Stromal cell of bone marrow (primary cell): ENCODE results near the gene NRIP3.
"Not testable (repeated sequence)": the region's sequence is repeated elsewhere in the genome, so short reads cannot be mapped to it uniquely, and the experiment has no call there.

Experiments
- DNase-seq: peaks from one replicate; pipeline ENCODE4 v3.0.0-alpha.2; 2012; ENCODE audit warnings: low read depth

NRIP3 gene

DNA sequence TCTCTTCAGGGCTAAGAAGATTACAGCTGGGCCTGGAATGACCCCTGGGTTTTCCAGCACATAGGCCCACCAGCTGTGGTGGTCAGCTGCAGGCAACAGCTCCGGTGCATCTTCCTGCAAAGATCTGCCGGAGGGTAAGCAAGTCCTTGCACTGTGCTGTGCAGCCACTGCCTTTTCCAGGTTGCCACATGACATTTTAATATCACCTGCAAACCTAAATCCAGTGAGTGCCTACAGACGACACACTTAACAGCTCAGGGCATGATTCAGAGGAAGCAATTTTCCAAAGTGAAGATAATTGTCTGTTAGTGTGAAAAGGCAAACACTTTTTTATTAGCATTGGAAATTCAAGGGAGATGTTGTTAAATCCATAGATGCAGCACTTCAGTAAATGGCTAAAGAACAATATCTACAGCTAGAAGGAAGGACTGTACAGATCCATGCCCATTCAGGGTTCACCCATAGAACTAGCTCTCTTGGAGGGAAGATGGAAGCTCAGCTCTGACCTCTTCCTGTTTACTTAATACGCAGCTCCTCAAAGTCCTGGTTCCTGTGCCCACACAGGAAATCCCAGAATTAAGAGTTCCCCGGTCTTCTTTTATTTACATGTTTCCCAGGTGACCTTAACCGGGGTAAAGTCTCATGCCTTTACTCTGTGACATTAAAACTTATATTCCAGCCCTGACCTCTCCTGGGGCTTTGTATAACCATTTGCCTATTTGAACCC lies 13.3 kb upstream of the NRIP3 start:
- DNase-seq, result no peak

GRCh38 chr11:9015677-9016076 lies 11.9 kb upstream of the NRIP3 start:
- DNase-seq, result peak; percentile 61

- no peak for DNase-seq
These were observed 11.0 kb upstream of the NRIP3 start for GRCh38 chr11:9014826-9015225.

GRCh38 chr11:9013373-9013772 lies 9.6 kb upstream of the NRIP3 start:
- DNase-seq, result no peak

- DNase-seq, result not testable (repeated sequence)
These were observed 5.7 kb upstream of the NRIP3 start for GRCh38 chr11:9009538-9009937.

- no peak for DNase-seq
These were observed 4.9 kb upstream of the NRIP3 start for GRCh38 chr11:9008661-9009060.

DNA sequence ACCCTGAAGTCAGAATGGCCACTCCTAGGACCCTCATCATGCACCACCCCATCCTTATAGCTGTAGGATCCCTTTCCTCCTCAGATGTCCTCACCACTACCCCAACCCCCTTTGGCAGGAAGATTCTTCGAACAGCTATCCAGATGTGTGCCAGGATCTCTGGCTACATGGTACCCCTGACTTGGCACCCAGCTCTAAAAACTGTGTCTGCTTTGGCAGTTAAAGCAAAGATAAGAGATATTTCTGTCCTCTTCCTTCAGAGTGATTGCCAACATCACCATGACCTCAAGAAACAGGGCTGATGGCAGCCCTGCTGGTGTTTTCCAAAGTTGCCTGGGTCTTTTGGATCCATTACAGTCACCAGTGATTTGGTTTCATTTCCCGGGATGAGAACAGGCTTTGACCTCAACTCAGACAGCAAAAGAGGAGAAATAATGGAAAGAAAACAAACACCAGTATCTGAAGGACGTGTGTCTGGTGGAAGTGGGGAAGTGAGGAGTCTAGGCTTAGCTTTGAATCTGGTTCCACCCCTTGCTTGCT lies 4.3 kb upstream of the NRIP3 start:
- no peak for DNase-seq

DNA sequence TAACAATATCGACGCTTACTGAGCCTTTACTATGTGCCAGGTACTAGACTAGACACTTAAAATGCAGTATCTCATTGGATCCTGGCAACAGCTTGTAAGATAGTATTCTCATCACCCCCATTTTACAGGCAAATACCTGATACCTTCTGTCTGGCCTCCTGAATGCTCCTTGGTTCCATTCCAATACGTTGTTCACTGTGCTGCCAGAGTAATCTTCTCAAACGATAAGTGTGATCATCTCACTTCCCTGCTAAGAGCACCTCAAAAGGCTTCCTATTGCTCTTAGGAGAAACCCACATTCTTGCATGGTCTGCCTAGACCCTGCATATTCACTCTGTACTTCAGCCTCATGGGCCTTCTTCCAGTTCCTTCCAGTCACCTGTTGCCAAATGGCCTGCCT lies 1.3 kb upstream of the NRIP3 start:
- no peak for DNase-seq

- no peak for DNase-seq
These were observed 554 bp upstream of the NRIP3 start for GRCh38 chr11:9004183-9004926.

DNA sequence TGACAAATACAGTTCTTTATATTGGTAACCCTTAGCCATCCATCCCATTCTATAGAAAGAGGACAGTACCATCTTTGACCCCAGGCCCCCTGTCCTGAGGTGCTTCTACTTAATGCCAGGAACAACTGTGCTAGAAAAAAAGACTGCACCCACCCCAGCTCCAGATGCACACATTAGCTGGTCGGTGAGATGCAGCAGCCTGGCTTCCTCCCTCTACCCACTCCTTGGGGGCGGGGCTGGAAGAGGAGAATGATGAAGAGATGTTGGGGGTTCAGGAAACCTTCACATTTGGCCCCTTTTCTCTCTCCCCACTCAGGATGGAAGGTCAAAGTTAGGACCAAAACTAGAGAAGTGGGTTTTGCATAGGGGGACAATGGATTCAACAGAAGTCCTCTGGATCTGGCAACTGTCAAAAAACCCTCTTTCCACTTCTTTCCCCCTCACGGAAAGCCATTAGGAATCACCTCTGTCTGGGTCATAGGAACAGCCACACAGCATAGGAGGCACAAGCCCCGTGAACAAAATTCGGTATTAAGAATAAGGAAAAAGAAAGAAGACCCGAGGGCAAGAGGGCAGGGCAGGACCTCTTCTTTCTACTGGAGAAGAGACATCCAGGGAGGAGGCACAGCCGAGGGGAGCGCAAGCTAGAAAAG lies 755 bp downstream of the NRIP3 start:
- DNase-seq, result no peak

- peak; percentile 68 for DNase-seq
These were observed 2.1 kb downstream of the NRIP3 start for GRCh38 chr11:9001736-9002135.

DNA sequence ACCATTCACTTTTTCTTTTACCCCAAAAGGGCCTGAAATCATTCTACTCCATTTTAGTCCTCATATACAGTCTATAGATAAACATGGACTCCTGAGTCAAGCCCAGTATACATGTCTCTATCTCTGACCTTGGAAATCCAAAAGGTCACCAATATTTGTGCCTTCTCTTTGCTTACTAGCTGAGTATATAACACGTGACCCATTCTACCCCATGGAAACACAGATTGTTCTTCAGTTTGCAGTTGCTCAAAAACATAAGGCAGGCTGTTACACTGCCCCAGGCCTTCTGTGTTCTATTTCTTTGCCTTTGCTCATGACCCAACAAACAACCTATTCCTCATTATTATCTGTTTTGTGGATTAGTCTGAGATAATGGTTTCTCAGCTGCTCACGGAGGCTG lies 5.8 kb downstream of the NRIP3 start:
- no peak for DNase-seq

- no peak for DNase-seq
These were observed 6.3 kb downstream of the NRIP3 start for GRCh38 chr11:8997451-8997850.

- peak; percentile 57 for DNase-seq
These were observed 14.3 kb downstream of the NRIP3 start for GRCh38 chr11:8989453-8989852.

DNA sequence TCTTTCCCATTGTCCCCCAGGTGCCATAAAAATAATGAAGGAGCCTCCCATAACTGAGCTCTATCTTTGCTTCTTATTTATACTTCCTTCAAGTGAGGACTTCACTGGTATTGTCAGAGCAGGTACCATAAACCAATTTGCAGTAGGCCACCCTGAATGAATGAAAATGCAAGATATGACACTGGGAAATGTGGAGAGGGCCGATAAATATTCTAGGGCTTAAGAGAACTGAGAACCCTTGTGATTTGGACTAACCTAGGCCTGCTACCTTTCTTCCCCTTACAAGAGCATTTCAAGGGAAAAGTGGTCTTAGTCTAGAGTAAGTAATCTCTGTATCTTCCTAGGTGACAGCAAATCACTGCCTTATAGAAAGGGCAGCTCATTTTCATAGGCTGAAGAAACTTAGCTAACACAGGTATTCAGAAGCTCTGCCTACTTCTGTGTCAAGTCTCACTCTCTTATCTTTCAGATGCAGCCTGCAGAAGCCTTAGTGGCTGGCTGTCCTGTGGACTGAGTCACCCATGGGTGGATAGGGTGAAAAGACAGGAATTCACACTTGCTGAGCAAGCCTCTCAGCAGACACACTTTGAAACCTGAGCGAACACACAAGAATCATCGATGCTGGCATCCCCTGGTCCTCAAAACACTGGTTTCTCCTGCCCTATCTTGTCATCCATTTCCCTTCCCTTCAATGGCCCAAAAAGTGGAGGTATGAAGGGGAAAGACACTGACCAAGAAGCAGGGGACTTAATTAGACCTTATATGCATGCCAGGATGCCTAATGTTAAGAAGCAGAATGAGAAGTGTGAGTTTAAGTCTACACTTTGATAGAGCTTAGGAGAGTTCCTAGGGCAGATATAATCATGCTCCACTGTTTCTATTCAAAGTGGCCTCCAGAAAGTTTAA lies 15.2 kb downstream of the NRIP3 start:
- no peak for DNase-seq

- DNase-seq, result no peak
These were observed 16.4 kb downstream of the NRIP3 start for GRCh38 chr11:8987446-8987845.

- not testable (repeated sequence) for DNase-seq
These were observed 17.0 kb downstream of the NRIP3 start for GRCh38 chr11:8986772-8987171.

- no peak for DNase-seq
These were observed 18.3 kb downstream of the NRIP3 start for GRCh38 chr11:8985462-8985861.

GRCh38 chr11:8983552-8983951 lies 20.2 kb downstream of the NRIP3 start:
- no peak for DNase-seq

DNA sequence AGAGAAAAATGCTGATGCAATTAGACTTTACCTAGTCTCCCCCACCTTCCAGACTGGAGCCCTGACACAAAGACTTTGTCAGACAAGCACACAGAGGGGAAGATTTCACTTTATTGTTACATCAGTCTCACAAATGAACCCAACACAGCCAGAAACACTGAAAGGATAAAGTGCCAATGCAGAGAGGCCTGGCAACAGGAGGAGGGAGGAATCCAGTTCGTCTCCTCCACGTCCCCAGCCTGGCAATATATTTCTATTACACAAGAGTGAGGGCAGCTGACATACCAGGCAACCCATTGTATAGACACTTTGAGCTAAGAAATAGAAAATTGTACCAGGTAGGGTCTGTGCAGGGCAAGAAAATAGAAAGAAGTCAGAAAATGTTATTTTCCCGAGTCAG lies 23.3 kb downstream of the NRIP3 start:
- no peak for DNase-seq

DNA sequence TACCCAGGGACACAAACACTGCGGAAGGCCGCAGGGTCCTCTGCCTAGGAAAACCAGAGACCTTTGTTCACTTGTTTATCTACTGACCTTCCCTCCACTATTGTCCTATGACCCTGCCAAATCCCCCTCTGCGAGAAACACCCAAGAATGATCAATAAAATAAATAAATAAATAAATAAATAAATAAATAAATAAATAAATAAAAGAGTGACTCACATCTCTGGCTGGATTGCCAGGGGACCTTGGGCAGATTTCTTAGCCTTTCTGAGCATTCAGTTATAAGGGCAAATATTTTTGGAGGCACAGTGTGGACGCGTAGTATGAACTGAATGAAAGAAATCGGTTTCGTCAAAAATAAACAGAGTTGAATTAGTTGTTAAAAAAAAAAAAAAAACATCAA lies 24.4 kb downstream of the NRIP3 start:
- DNase-seq, result not testable (repeated sequence)

DNA sequence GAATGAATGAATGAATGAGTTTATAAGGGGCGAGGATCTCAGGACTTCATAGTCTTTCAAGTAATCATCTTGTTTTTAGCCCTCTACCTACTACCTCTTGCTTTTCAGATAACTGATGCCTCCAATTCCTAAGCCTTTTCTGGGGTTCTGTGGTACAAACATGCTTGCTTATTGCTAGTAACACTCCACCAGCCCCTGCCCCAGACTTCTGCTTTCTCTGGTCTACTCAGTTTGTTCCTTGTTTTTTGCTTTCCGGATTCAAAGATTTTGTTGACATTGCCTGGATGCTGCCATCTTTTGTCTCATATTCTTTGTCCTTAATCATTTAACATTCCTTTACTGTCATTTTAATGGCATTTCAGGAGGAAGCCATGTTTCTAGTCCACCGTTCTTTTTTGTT lies 30.7 kb downstream of the NRIP3 start:
- DNase-seq, result no peak
